Measurements from ENCODE around the gene PPP1R9B. TPM values are rescaled to one million over a fixed set of nuclear protein-coding genes. Genes with fewer than 3 reads are reported as not detected.

Gene PPP1R9B
- total and polyA plus RNA-seq, 2 of the 8 experiments (the other 6 are each of a cell fraction or from before 2014, with no cell fraction given) = 5.2 to 13.1 TPM

DNA sequence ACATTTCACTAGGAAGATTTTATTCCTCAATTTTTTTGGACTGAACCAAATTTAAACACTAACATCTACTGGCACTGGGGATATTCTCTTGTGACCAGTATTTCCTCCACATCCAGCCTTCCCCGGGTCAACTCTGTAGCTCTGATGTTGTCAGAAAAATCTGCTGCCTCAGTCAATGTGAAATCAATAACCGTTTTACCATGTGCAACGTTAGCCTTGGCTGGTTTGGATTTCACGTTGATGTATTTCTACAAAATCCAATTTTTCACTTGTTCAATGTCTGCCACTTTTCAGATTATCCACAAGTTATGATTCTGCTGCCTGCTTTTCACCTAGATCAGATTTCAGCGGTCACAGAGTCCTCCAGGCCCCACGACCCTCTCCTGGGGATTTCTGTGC is 22.5 kb upstream of the PPP1R9B start:
- H4K5ac ChIP-seq (ENCODE audit: insufficient read length, low read depth, low read length) = no peak overlapping the region
- 86% methylated on average over 6 of the region's 6 CpGs; no CpG with 5 or more reads in 1 of the 2 experiments for WGBS, 2 experiments (ENCODE audit: extremely low coverage in 1 of 2, insufficient coverage in 1 of 2, insufficient read length in 1 of 2, insufficient replicate concordance in 2 of 2, low coverage in 1 of 2, low lambda C conversion rate in 2 of 2, missing lambda C conversion rate in 1 of 2)
- H2BK5ac ChIP-seq (ENCODE audit: low read depth, low read length) = peak overlapping the region; percentile 76; the same call in 1 of the 2 replicates
- H3K79me1 ChIP-seq (ENCODE audit: low read depth, low read length) = no peaks in the 10 kb centered on the region
- no peaks in the 10 kb centered on the region for H4K20me1 ChIP-seq (replicated peaks in 1 of 2; ENCODE audit: control insufficient read depth in 1 of 2, insufficient read depth in 2 of 2, low read length in 2 of 2)
- H3K4me3 ChIP-seq (ENCODE audit: extremely low read depth in 1 of 4, insufficient read depth in 2 of 4, low read depth in 3 of 4, low read length in 4 of 4) = no peak overlapping the region
- H4K91ac ChIP-seq (replicated peaks; ENCODE audit: insufficient read length, low read length) = no peak overlapping the region
- ChIA-PET POLR2A (ENCODE audit: partially characterized antibody) (interaction anchor here (0.6 to 1.1 kb wide), 2 partner anchors 12 to 143 kb away, joined by 4 to 5 read pairs; no protein-coding TSS in a partner anchor), CTCF (ENCODE audit: partially characterized antibody) (interaction anchor here (1.4 to 17.0 kb wide), 14 partner anchors 8 to 160 kb away, joined by 4 to 299 read pairs (median 8); partner anchors contain the start of genes COL1A1, SGCA and TMEM92)
- H3K9me3 ChIP-seq (ENCODE audit: insufficient read depth in 2 of 2, low read depth in 1 of 2, low read length in 1 of 2) = no peaks in the 10 kb centered on the region
- H2BK15ac ChIP-seq (ENCODE audit: low read length) = 0 out of 2 replicates have a peak overlapping the region, but pooled peaks have one; percentile 65
- H3K23me2 ChIP-seq (ENCODE audit: low read depth, low read length) = no peaks in the 10 kb centered on the region
- no peak overlapping the region for H3K56ac ChIP-seq (replicated peaks; ENCODE audit: insufficient read length, low read depth, low read length)
- no peak overlapping the region for H2BK20ac ChIP-seq (ENCODE audit: low read length)
- H4K8ac ChIP-seq (ENCODE audit: extremely low read depth, insufficient read depth, low read length) = no peak overlapping the region
- H3K23ac ChIP-seq (ENCODE audit: insufficient read length) = no peak overlapping the region
- no peak overlapping the region for H2AFZ ChIP-seq (ENCODE audit: low read length)
- no peak overlapping the region for H2BK120ac ChIP-seq (replicated peaks; ENCODE audit: low read depth, low read length)
- FAIRE-seq (no peak), DNase-seq (ENCODE audit: low read depth in 1 of 2, low spot score in 2 of 2) (no peak)
- TF ChIP-seq RBBP5 (IDR thresholded peaks at IDR 0.05; ENCODE audit: borderline replicate concordance, low read depth, low read length) (no peak), BACH1 (IDR thresholded peaks at IDR 0.05; ENCODE audit: low read length) (no peak), HDAC2 (IDR thresholded peaks at IDR 0.05; ENCODE audit: borderline replicate concordance in 1 of 2, low read depth in 2 of 2, low read length in 2 of 2) (no peak), SIX5 (IDR thresholded peaks at IDR 0.05; ENCODE audit: low read depth, low read length) (no peak), TAF7 (optimal IDR thresholded peaks at IDR 0.05; ENCODE audit: borderline replicate concordance, low read depth, low read length) (no peak), SP4 (IDR thresholded peaks at IDR 0.05; ENCODE audit: low read length) (no peak)
- TF ChIP-seq, protein P1, sequence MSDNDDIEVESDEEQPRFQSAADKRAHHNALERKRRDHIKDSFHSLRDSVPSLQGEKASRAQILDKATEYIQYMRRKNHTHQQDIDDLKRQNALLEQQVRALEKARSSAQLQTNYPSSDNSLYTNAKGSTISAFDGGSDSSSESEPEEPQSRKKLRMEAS (IDR thresholded peaks at IDR 0.05) = no peak
- H3K18ac ChIP-seq (ENCODE audit: extremely low read depth, low read length) = no peak overlapping the region
- H3K27ac ChIP-seq (ENCODE audit: low read depth, low read length) = 0 out of 2 replicates have a peak overlapping the region, but pooled peaks have one; percentile 3
- no peaks in the 10 kb centered on the region for H3K79me2 ChIP-seq (ENCODE audit: control insufficient read depth in 1 of 2, insufficient read depth in 2 of 2, low read length in 2 of 2)
- H2AK5ac ChIP-seq (ENCODE audit: low read depth, low read length) = no peak overlapping the region
- no peak overlapping the region for H3K4ac ChIP-seq (replicated peaks; ENCODE audit: insufficient read length, low read depth, low read length)
- no peak overlapping the region for H3K14ac ChIP-seq (ENCODE audit: insufficient read length)
- no peaks in the 10 kb centered on the region for H3K36me3 ChIP-seq (ENCODE audit: control insufficient read depth in 2 of 4, insufficient read depth in 4 of 4, low read length in 3 of 4)
- peaks cover 0 to 16% (median 10%) of the 10 kb centered on the region in 4 experiments; a peak in 6 of 7 replicates for H3K4me1 ChIP-seq (replicated peaks in 1 of 4; ENCODE audit: control insufficient read depth in 3 of 4, insufficient read depth in 4 of 4, low read length in 3 of 4)
- H3K9ac ChIP-seq (replicated peaks in 1 of 4; ENCODE audit: extremely low read depth in 1 of 4, low read depth in 3 of 4, low read length in 3 of 4) = no peak overlapping the region
- H2BK12ac ChIP-seq (ENCODE audit: low read depth, low read length) = peak overlapping the region; percentile 94; the same call in 1 of the 2 replicates
- H3K4me2 ChIP-seq (ENCODE audit: insufficient read depth in 1 of 2, low read depth in 2 of 2, low read length in 2 of 2) = no peak overlapping the region
- H3K27me3 ChIP-seq (replicated peaks in 1 of 4; ENCODE audit: control insufficient read depth in 3 of 4, extremely low read depth in 1 of 4, insufficient read depth in 3 of 4, low read length in 3 of 4) = no peaks in the 10 kb centered on the region
